NCI-H1694 (cell line): Measurements from ENCODE around the gene TDRD7.
"Not testable (repeated sequence)": the region's sequence is repeated elsewhere in the genome, so short reads cannot be mapped to it uniquely, and the experiment has no call there.

Experiments
- DNase-seq: peaks from one replicate; lab custom pipeline; 2025; lab: John Stamatoyannopoulos, UW

The TDRD7 gene

DNA sequence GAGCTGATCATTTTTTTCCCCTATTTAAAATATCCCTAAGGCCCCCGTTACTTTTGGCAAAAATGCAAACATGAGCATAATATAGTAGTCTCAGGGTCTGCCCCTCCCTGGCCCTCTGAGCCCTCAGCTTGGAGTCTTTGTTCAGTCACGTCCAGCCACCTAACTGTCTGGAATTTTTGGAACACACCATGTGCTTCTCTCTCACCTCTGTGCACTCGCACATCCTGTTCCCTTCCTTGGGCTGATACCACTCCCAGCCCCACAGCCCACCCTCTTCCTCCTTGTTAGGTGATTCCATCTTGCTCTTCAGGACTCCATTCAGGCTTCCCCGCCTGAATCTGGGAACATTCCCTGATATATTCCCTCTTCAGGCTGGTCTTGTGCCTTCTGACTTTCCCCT, 16.0 kb downstream of the TDRD7 start:
- no peak for DNase-seq

DNA sequence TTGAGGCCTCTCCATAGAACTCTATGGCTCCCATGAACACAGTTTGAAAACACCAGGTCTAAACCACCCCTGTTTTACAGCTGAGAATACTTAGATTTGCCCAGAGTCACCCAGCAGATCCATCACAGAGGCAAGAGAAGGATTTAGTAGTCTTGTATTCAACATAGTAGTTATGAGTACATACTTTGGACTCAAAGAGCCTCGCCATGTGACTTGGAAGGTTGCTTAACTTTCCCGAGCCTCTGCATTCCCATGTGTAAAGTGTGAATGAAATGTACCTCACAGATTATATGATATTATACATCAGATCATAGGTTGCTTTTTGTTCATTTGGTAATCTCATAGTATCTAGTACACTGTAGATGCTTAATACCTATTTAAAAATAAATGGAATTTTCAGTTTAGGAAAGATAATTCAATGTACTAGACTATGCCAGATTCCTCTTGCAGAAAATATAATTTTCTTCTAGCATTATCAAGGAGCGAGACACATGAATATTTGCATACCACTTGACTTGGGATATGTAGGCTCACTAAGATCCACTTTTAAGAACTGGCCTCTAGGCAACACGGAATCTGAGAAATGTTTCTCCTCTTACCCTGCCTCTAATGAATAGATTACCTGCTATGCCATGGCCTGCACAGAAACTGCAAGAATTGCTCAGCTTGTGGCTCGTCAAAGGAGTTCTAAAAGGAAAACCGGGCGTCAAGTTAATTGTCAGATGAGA, 18.6 kb downstream of the TDRD7 start:
- DNase-seq = no peak

DNA sequence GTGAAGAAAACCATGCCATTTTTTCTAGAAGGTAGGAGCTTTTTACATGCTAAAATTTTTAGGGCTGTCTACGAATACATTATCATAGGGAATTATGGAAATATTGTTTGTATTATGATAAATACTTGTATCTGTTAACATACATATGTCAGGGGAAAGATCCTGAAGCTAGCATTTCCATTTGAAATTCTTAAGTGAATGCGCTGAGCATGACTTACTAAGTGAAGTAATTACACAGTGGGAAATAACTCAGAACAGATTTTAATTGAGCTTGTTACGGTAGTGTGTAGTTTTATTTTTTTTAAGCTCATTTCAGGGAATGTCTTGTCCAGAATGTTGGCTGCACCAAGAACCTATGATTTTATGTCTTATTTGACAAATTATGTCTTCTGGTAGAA, 19.1 kb downstream of the TDRD7 start:
- DNase-seq = no peak

DNA sequence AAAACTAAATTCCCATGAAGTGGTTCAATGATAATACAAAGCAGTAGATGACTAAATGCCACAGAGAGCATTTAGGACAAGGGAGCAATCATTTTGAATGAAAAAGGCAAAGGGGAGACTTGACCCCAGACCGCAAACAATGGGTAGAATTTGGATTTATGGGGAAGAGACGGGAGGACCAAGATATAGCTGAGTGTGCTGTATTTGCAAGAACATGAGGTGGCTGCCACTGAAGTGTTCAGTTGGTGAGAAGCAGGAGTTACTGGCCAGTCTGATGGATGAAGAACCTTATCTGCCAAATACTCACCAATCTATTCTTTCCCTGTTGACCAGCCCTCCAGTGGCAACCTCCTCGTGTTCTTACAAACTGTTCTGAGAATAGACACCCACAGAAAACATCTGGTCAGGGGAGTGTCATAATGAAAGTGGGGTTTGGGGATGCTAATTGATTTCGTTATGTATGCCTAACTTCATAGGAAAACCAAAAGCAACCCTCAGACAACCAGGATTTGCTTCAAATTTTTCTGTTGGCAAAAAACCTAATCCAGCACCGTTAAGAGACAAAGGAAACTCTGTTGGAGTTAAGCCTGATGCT, 19.8 kb downstream of the TDRD7 start:
- DNase-seq = no peak

DNA sequence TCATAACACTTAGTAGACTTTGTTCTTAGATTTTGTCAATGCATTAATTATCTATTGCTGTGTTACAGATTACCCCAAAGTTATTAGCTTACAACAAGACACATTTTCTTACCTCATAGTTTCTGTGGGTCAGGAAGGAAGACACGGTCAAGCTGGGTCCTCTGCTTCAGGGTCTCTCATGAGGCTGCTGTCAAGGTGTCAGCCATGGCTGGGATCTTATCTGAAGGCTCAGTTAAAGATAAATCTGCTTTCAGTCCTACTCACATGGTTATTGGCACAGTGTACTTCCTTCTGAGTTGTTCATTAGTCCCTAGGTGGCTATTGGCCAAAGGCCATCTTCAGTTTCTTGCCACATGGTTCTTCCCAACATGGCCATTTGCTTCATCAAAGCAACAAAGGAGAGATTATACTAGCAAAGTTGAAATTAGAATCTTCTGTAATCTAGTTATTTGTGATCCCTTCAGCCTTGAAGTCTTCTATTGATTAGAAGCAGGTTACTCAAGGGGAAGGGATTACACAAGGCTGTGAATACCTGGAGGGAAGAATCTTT, 25.2 kb downstream of the TDRD7 start:
- no peak for DNase-seq

DNA sequence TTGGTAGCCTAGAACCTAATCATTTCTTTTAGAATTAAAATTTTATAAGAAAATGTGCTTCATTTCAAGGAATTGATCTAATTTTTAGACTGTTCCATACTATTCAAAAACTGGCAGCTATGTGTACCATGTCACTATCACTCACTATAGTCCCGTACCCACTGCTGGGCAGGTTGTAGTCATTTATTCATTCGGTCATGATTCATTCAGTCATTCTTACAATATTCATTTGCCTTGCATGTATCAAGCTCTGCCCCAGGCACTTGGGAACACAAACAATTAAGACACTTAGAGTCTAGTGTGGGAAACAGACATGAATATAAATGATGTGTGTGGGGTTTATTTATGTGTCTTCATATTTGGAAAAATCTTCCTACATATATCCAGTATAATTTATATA, 26.4 kb downstream of the TDRD7 start:
- no peak for DNase-seq

DNA sequence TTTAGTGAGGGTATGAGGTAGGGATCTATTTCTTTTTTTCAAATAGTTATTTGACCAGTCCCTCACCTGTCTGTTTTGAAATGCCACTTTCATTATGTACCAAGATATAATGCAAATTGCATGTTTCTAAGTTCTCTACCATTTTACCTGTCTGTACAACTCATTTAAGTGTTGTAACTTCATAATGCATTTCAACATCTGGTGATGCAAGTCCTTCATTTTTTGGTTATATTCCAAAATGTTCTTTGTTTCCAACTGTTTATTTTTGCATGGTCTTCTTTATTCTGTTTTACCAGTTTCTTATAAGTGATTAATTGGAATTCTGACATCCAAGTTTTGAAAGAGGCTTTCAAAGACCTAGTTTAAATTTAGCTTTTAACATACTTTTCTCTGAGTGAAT, 26.8 kb downstream of the TDRD7 start:
- no peak for DNase-seq

DNA sequence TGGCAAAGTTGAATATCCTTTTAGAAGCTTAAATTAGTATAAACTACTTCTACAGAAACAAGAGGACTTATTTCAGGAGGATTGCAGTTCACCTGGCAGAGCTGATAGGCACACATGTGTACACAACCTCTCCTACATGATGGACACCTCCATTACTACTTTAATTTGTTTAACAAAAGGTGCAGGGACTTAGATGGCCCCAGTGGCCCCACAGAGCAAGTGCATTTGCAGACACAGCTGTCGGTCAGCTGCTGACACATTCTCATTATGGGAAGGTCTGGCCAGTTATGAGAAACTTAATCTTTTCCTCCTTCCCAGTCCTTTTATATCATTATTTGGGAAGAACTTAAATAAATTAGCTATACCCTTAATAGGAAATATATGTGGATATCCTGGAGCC, 28.3 kb downstream of the TDRD7 start:
- no peak for DNase-seq

DNA sequence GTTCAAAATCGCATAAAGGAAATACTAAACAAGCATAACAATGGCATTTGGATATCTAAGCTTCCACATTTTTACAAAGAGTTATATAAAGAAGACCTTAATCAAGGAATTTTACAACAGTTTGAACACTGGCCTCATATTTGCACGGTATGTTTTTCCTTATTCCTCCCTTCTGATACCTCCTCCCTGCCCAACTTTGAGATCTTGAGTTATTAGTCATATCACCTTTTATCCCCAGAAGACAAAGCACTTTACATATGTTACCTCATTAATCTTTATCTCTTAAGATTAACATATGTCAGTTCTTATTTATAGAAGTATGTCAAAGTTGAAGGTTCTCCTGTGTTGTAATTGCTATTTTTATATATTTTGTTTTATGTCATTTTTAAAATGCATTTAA, 29.8 kb downstream of the TDRD7 start:
- no peak for DNase-seq

DNA sequence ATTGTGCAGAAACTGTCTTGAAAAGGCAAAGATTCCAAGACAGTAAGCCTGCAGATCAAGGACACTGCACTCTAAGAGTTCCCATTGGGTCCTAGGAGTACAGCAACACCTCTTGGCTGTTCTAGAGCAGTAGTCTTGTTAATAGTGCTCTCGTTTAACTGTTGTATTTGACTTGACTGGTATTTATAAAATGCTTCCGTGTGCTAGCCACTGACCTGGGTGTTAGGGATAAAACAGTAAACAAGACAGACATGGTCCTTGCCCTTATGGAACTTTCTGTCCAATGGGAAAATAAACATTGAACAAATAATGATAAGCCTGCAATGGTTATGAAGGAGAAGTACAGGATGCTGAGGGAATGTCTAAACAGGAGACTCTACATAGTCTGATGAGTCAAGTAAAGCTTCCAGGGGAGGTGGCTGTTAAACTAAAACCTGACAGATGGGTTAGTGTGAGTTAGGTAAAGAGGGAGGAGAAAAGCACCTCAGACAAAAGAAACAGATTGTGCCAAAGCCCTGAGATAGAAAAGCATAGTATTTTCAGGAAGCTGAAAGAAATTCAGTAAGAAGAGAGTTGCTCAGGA, 33.3 kb downstream of the TDRD7 start:
- no peak for DNase-seq

DNA sequence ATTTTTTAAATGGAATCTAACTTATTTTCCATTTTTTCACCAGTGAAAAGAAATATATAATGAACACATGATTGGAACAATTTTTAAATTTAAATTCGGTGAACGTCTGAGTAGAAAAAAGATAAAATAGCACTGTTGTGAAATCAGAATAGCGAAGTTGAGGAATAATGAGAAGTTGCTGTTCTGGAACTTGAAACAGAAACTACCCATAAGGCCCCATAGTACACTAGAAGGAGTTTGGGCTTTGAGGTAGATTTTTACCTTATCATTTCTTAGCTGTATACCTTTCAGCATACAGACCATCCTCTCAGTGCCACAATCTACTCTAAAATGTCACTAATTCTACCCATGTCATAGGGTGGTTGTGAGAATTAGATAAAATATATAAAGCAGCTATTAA, 35.1 kb downstream of the TDRD7 start:
- DNase-seq = no peak

DNA sequence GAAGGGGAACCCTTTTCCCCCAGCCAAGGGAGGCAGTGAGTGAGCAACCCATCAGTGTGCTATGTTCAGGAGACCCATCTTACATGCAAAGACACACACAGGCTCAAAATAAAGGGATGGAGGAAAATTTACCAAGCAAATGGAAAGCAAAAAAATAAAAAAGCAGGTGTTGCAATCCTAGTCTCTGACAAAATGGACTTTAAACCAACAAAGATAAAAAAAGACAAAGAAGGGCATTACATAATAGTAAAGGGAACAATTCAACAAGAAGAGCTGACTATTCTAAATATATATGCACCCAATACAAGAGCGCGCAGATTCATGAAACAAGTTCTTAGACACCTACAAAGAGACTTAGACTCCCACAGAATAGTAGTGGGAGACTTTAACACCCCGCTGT, 41.7 kb downstream of the TDRD7 start:
- DNase-seq = not testable (repeated sequence)

DNA sequence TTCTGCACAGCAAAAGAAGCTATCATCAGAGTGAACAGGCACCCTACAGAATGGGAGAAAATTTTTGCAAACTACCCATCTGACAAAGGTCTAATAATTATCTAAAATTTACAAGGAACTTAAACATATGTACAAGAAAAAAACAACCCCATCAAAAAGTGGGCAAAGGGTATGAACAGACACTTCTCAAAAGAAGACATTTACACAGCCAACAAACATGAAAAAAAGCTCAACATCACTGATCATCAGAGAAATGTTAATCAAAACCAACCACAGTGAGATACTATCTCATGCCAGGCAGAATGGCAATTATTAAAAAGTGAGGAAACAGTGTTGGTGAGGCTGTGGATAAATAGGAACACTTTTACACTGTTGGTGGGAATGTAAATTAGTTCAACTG, 44.9 kb downstream of the TDRD7 start:
- DNase-seq = not testable (repeated sequence)

DNA sequence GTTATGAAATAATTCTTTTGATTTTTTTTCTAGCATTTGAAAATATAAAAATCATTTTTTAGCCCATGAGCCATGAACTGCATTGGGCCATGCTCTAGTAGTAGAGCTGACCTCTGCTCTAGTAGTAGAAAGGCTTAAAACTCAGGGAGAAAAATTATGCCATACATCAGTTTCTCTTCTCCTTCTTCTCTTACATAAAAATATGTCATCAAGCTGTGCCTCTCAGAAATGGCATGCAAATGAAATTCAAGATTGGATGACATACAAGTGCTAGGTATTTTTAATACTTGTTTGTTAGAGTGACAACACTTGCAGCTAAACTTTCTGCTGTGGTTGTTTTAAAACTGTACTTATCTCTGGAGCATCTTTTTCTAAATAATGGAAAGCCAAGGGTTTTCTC, 47.4 kb downstream of the TDRD7 start:
- no peak for DNase-seq

DNA sequence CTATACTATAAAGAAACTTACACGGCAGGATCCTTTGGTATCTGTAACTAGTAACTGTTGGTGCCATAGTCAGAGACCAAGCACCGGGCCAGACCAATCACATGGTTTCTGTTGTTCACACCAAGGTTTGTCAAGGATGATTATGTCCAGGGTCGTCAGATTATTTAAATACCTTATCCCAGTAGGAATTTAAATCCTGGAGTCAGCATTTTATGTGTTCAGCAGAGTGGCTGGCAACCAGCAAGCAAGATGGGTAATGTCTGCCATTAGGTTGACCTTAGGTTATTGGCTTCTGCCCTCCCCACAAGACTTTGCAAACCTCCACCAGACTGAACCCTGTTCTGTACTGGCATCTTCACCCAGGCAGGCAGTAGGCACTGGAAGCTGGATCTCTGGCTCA, 50.3 kb downstream of the TDRD7 start:
- no peak for DNase-seq

DNA sequence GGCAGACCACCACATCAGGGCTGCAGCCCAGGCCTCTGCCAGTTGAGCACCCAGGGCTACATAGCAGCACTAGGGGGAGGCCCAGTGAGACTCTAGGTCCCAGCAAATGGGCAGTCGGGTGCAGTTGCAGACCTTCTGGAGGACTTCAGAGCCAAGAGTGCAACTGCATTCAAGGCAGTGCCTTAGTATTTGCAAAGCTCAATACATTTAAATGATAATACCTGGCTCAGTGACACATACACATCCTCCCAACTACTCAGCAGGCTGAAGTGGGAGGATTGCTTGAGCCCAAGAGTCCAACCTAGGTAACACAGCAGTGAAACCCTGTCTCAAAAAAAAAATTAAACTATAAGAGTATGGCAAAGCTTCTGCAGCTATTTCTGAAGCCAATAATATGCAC, 51.0 kb downstream of the TDRD7 start:
- no peak for DNase-seq

DNA sequence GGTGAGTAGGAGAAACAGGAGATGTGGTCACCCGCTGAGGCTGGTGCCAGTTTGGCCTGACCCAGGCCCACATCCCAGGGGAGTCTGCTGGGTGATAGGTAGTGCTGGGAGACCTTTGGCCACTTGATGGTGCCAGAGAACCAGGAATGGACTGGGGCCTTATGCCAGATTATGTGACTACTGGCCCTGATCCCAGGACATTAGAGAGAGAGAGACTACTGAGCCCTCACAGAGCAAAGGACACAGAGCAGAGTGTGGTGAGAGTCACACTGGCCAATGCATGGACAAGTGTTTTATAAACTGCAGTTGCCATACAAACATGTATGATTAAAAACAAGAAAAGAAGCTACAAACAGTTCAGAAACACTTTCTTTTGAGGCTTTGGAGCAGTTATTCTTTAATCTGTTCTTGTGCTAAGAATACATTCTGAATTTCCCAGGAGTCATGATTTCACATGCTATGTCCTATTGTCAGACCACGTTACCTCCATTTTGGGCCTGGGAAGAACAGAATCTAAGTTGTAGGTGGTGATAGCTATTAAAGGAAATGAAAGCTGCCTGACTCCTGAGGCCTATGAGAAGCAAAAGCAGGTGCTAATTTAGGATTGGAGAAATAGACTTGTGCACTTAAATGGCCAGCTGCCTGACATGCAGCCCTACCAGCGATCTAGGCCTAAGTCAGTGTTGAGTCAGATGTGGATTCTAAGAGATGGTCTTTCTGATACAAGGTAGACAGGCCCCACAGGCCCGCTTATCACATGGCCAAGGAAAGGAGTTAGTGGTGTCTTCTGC, 57.0 kb downstream of the TDRD7 start:
- peak; percentile 37 for DNase-seq

DNA sequence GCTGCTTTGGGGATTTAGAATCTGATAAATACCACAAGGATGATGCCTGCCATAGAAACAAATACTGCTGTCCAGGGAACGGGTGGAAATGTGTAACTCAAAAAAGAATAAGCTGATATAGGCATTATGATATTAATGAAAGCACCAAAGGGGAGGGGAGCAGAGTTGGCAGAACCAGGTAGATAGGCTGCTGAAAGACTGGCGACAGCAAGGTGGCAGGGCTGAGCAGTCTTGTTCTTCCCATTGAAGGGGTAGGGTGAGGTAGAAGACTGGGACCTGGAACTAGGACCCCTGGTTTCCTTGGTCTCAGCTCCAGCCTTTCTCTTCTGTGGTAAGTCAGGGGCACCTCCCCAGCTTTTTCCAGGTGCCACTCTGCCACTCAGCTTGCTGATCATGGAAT, 58.2 kb downstream of the TDRD7 start:
- DNase-seq = no peak

DNA sequence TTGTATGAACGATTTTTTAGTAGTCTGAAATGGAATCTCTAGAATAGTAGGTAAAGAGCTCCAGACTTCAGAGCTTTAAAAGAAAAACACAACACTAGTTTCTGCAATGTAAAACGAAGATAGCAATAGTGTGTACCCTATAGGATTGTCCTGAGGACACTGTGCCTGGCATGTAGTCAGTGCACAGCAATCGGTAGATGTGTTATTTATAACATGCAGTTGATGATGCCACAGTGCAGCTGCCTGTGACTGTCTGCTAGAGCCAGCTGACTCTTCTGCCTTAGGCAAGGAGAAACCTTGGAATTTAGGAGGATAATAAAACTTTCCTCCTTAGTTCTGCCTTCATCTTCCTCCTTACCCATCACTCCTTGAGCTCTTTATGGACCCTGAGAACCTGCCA, 61.8 kb downstream of the TDRD7 start:
- no peak for DNase-seq

DNA sequence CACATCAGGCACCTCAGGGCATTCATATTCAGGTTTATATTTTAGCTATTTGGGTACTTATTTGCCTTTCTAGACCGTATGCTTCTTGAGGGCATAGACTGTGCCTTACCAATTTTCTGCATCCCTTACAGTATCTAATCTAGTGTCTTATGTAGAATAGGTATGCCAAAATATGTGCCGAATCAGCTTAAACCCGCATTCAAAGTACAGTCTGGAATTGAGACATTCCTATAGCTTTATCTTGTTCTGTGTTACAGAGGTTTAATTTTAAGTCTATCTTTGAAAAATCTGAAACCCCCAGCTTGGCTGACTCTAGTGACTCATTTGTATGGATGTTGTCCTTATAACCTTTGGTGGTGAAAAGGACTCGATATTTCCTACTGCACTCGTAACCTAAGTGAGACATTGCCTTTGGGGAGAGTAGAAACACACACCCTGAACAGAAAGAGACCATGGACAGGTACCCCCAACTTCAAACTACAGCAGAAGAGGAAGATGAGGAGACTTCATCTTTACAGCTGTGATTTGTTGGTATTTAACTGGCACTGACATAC, 62.6 kb downstream of the TDRD7 start:
- DNase-seq = no peak

DNA sequence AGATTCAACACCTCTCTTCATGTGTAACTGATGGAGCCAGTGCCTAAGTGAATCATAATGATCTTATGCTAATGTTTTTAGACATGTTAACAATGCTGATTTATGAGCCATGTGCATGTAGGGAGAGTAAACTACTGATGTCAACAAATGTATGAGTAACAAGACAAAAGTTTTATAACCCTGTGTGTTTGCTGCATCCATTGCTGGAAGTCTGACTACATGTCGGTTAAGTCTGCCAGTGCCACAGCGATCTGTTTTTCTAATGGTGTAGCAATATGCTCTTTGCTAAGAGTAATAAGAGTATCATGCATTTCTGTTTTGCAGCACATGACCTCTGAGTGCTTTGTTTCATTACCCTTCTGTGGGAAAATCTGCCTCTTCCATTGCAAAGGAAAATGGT, 63.2 kb downstream of the TDRD7 start:
- no peak for DNase-seq

DNA sequence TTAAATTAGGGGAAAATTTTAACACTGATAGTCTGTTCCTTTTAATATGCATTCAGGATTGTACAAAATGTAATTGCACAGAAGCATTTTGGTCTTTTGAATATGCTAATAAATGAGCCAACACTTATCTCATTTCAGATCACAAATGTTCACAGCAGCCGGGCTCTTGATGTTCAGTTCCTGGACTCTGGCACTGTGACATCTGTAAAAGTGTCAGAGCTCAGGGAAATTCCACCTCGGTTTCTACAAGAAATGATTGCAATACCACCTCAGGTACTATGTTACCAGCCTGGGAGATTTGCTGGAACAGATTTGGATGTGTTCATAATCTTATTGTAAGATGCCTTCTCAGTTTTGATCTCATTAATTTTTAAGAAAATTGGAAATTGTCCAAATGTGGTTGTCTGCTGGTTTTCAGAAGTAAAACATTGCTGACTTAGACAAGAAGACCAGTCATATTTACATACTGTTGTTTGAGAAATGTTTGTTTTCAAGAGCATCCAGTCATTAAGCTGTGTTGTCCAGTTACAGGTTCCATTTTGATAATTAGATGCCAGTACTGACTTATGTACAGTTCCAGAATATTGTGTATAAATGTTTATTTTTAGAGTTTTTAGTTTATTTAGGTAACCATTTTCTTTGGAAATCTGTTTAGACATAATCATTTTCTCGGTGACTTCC, 66.5 kb downstream of the TDRD7 start:
- no peak for DNase-seq
